ENCODE data around the gene BPIFA2. TPM values are rescaled to one million over a fixed set of nuclear protein-coding genes. Genes with fewer than 3 reads are reported as not detected.

The BPIFA2 gene
- total and polyA plus RNA-seq, 12 donors = not detected

- Histone ChIP-seq H3K9me3 (peaks cover 0 to 7% (median 0%) of the 10 kb centered on the region in 11 donors), H3K27ac (no peak overlapping the region), H3K27me3 (peaks cover 0 to 21% (median 1%) of the 10 kb centered on the region in 7 donors), H3K4me3 (no peak overlapping the region), H3K36me3 (no peaks in the 10 kb centered on the region), H3K4me1 (no peaks in the 10 kb centered on the region)
- intact Hi-C loops (cut with DNase I) = no loop called here
- TF ChIP-seq, protein P1, sequence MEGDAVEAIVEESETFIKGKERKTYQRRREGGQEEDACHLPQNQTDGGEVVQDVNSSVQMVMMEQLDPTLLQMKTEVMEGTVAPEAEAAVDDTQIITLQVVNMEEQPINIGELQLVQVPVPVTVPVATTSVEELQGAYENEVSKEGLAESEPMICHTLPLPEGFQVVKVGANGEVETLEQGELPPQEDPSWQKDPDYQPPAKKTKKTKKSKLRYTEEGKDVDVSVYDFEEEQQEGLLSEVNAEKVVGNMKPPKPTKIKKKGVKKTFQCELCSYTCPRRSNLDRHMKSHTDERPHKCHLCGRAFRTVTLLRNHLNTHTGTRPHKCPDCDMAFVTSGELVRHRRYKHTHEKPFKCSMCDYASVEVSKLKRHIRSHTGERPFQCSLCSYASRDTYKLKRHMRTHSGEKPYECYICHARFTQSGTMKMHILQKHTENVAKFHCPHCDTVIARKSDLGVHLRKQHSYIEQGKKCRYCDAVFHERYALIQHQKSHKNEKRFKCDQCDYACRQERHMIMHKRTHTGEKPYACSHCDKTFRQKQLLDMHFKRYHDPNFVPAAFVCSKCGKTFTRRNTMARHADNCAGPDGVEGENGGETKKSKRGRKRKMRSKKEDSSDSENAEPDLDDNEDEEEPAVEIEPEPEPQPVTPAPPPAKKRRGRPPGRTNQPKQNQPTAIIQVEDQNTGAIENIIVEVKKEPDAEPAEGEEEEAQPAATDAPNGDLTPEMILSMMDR (IDR thresholded peaks at IDR 0.05) = no peak
- DNase-seq (no peak), ATAC-seq (no peak)
- 77 to 78% methylated on average over 3 of the region's 3 CpGs for WGBS, 2 donors
Observed at GRCh38 chr20:33137195-33137594, 30.8 kb upstream of the BPIFA2 start.

GRCh38 chr20:33139467-33139866 lies 28.5 kb upstream of the BPIFA2 start:
- TF ChIP-seq, protein P1 (IDR thresholded peaks at IDR 0.05) = no peak
- ATAC-seq = no peak
- Histone ChIP-seq H3K9me3 (peaks cover 0 to 27% (median 0%) of the 10 kb centered on the region in 11 donors), H3K4me1 (no peaks in the 10 kb centered on the region), H3K27ac (no peak overlapping the region), H3K27me3 (peaks cover 0 to 7% (median 0%) of the 10 kb centered on the region in 7 donors), H3K36me3 (no peaks in the 10 kb centered on the region), H3K4me3 (no peak overlapping the region)
- no peak for DNase-seq
- intact Hi-C loops (cut with DNase I) = no loop called here

GRCh38 chr20:33145521-33145920 lies 22.4 kb upstream of the BPIFA2 start:
- no peak for DNase-seq
- intact Hi-C loops (cut with DNase I) = no loop called here
- TF ChIP-seq, protein P1 (IDR thresholded peaks at IDR 0.05) = no peak
- Histone ChIP-seq H3K27ac (no peak overlapping the region), H3K4me3 (no peak overlapping the region), H3K36me3 (no peaks in the 10 kb centered on the region), H3K9me3 (peaks cover 0 to 20% (median 0%) of the 10 kb centered on the region in 11 donors), H3K27me3 (peaks cover 0 to 13% (median 4%) of the 10 kb centered on the region in 7 donors), H3K4me1 (no peaks in the 10 kb centered on the region)
- ATAC-seq = no peak
- WGBS, 2 donors = 74% methylated on average over 5 of the region's 5 CpGs

- H3K36me3 ChIP-seq = no peaks in the 10 kb centered on the region
- H3K27me3 ChIP-seq = peaks cover 0 to 17% (median 4%) of the 10 kb centered on the region in 7 donors
- H3K9me3 ChIP-seq = peaks cover 0 to 19% (median 0%) of the 10 kb centered on the region in 11 donors
- H3K4me1 ChIP-seq = no peaks in the 10 kb centered on the region
- WGBS, 2 donors = 85 to 86% methylated on average over 5 of the region's 5 CpGs
- H3K27ac ChIP-seq = no peak overlapping the region
- TF ChIP-seq, protein P1 (IDR thresholded peaks at IDR 0.05) = no peak
- intact Hi-C loops (cut with DNase I) = no loop called here
- DNase-seq = no peak
- no peak overlapping the region for H3K4me3 ChIP-seq
- no peak for ATAC-seq
Observed at GRCh38 chr20:33147299-33147698, 20.7 kb upstream of the BPIFA2 start.

Data from heart right ventricle (tissue), 16 donors.